Esophagus squamous epithelium (tissue), 4 donors: ENCODE results near the gene GYS2.

Source experiments
- POLR2A ChIP-seq, 4 donors: fragments of 450-650 bp; IDR thresholded peaks; one replicate each; pipeline ENCODE4 v1.6.1; 2017; ENCODE audit warnings: antibody characterized with exemption in 4 of 4, mild to moderate bottlenecking in 4 of 4, moderate library complexity in 3 of 4
- TF ChIP-seq, protein P1 (sequence below), 6 experiments: fragments of 450-650 bp in 4 of 6; fragments of 200-600 bp in 2 of 6; sonication (generic) in 2 of 6; IDR thresholded peaks; one replicate each; pipeline ENCODE4 v1.5.1; 2016 to 2019; ENCODE audit warnings: antibody characterized with exemption in 6 of 6, mild to moderate bottlenecking in 4 of 6, moderate library complexity in 4 of 6

GRCh38 chr12:21573733-21574358, 30.8 kb downstream of the GYS2 start:
- TF ChIP-seq, protein P1, sequence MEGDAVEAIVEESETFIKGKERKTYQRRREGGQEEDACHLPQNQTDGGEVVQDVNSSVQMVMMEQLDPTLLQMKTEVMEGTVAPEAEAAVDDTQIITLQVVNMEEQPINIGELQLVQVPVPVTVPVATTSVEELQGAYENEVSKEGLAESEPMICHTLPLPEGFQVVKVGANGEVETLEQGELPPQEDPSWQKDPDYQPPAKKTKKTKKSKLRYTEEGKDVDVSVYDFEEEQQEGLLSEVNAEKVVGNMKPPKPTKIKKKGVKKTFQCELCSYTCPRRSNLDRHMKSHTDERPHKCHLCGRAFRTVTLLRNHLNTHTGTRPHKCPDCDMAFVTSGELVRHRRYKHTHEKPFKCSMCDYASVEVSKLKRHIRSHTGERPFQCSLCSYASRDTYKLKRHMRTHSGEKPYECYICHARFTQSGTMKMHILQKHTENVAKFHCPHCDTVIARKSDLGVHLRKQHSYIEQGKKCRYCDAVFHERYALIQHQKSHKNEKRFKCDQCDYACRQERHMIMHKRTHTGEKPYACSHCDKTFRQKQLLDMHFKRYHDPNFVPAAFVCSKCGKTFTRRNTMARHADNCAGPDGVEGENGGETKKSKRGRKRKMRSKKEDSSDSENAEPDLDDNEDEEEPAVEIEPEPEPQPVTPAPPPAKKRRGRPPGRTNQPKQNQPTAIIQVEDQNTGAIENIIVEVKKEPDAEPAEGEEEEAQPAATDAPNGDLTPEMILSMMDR (IDR thresholded peaks at IDR 0.05): no peak
- no peak for TF ChIP-seq POLR2A (IDR thresholded peaks at IDR 0.05)
